ENCODE results near the gene SPNS2. TPM values are rescaled to one million over a fixed set of nuclear protein-coding genes. Genes with fewer than 3 reads are reported as not detected.

Gene SPNS2
- total and polyA plus RNA-seq, 4 donors = 4.0 to 9.0 (median 5.2) TPM

- TF ChIP-seq HNF4A (conservative IDR thresholded peaks at IDR 0.05) (peak in 1 of 2 donors; percentile 44), GABPA (IDR thresholded peaks at IDR 0.05 in 1 of 2, conservative IDR thresholded peaks at IDR 0.05 in 1 of 2) (no peak), CTCF (IDR thresholded peaks at IDR 0.05; ENCODE audit: low read depth, low read length, missing input control) (peak; percentile 9), YY1 (IDR thresholded peaks at IDR 0.05) (no peak), TAF1 (conservative IDR thresholded peaks at IDR 0.05) (no peak), EGR1 (IDR thresholded peaks at IDR 0.05; ENCODE audit: low read depth in 2 of 2) (no peak), SP1 (IDR thresholded peaks at IDR 0.05) (peak; percentile 25), JUND (IDR thresholded peaks at IDR 0.05) (no peak)
- DNase-seq (ENCODE audit: low spot score) = no peak
- no peaks in the 10 kb centered on the region for H3K9me3 ChIP-seq (ENCODE audit: control insufficient read depth in 4 of 4, low read length in 3 of 4)
Measured at GRCh38 chr17:4500191-4500571, 1.5 kb downstream of the SPNS2 start.

GRCh38 chr17:4501295-4501949 is 2.7 kb downstream of the SPNS2 start:
- Histone ChIP-seq H3K27ac (ENCODE audit: low read depth in 1 of 2, low read length in 2 of 2) (no peak overlapping the region), H3K36me3 (ENCODE audit: control insufficient read depth in 4 of 4, insufficient read depth in 3 of 4, low read depth in 1 of 4, low read length in 3 of 4) (no peaks in the 10 kb centered on the region), H3K9me3 (ENCODE audit: control insufficient read depth in 4 of 4, low read length in 3 of 4) (no peaks in the 10 kb centered on the region), H3K4me1 (ENCODE audit: control insufficient read depth in 4 of 4, insufficient read depth in 4 of 4, low read length in 3 of 4) (peaks cover 9 to 37% (median 27%) of the 10 kb centered on the region in 4 donors), H3K9ac (ENCODE audit: low read depth in 1 of 2, low read length in 2 of 2) (no peak overlapping the region), H3K4me3 (ENCODE audit: low read depth in 1 of 3, low read length in 3 of 3) (no peak overlapping the region), H3K27me3 (ENCODE audit: control insufficient read depth in 4 of 4, insufficient read depth in 4 of 4, low read length in 3 of 4) (no peaks in the 10 kb centered on the region)
- TF ChIP-seq GABPA (IDR thresholded peaks at IDR 0.05 in 1 of 2, conservative IDR thresholded peaks at IDR 0.05 in 1 of 2) = no peak
- TF ChIP-seq SP1 (IDR thresholded peaks at IDR 0.05) = no peak
- no peak for TF ChIP-seq ATF3 (IDR thresholded peaks at IDR 0.05)
- TF ChIP-seq YY1 (IDR thresholded peaks at IDR 0.05) = no peak
- no peak for TF ChIP-seq JUND (IDR thresholded peaks at IDR 0.05)
- no peak for TF ChIP-seq NR2F2 (IDR thresholded peaks at IDR 0.05)
- TF ChIP-seq MAX (IDR thresholded peaks at IDR 0.05) = no peak
- no peak for TF ChIP-seq HNF4A (conservative IDR thresholded peaks at IDR 0.05)
- TF ChIP-seq HNF4G (IDR thresholded peaks at IDR 0.05) = no peak
- TF ChIP-seq TAF1 (conservative IDR thresholded peaks at IDR 0.05) = no peak
- TF ChIP-seq CTCF (IDR thresholded peaks at IDR 0.05; ENCODE audit: low read depth, low read length, missing input control) = no peak
- TF ChIP-seq FOXA1 (IDR thresholded peaks at IDR 0.05) = no peak
- TF ChIP-seq RAD21 (IDR thresholded peaks at IDR 0.05) = no peak
- TF ChIP-seq EGR1 (IDR thresholded peaks at IDR 0.05; ENCODE audit: low read depth in 2 of 2) = no peak
- no peak for TF ChIP-seq RXRA (IDR thresholded peaks at IDR 0.05)
- no peak for TF ChIP-seq FOXA2 (IDR thresholded peaks at IDR 0.05)
- 59% methylated on average over 3 of the region's 3 CpGs for WGBS
- no peak for DNase-seq (ENCODE audit: low spot score)

More at GRCh38 chr17:4500191-4500571, 1.5 kb downstream of the SPNS2 start:
- H3K36me3 ChIP-seq (ENCODE audit: control insufficient read depth in 4 of 4, insufficient read depth in 3 of 4, low read depth in 1 of 4, low read length in 3 of 4) = no peaks in the 10 kb centered on the region
- H3K27ac ChIP-seq (ENCODE audit: low read depth in 1 of 2, low read length in 2 of 2) = peak overlapping the region in 1 of 2 donors; percentile 31
- no peak overlapping the region for H3K9ac ChIP-seq (ENCODE audit: low read depth in 1 of 2, low read length in 2 of 2)
- H3K4me3 ChIP-seq (ENCODE audit: low read depth in 1 of 3, low read length in 3 of 3) = peak overlapping the region in 2 of 3 donors; percentile 20 to 68
- WGBS = 30% methylated on average over 7 of the region's 7 CpGs
- no peaks in the 10 kb centered on the region for H3K27me3 ChIP-seq (ENCODE audit: control insufficient read depth in 4 of 4, insufficient read depth in 4 of 4, low read length in 3 of 4)
- H3K4me1 ChIP-seq (ENCODE audit: control insufficient read depth in 4 of 4, insufficient read depth in 4 of 4, low read length in 3 of 4) = peaks cover 9 to 38% (median 27%) of the 10 kb centered on the region in 4 donors

Measured in liver (tissue), 9 donors.